HG03135 (cell line): Measurements from ENCODE around the gene CFAP77.

ENCODE experiments used
- ATAC-seq: cut with Tn5 transposase; IDR thresholded peaks from one replicate; pipeline ENCODE4 v1.9.1; 2021; ENCODE audit warnings: mild to moderate bottlenecking, moderate library complexity; ENCODE audit not compliant: unreplicated experiment

The CFAP77 gene

GRCh38 chr9:132513416-132513815, 103.4 kb downstream of the CFAP77 start:
- no peak for ATAC-seq

GRCh38 chr9:132514011-132514744, 104.2 kb downstream of the CFAP77 start:
- ATAC-seq: no peak

GRCh38 chr9:132514821-132515220, 104.8 kb downstream of the CFAP77 start:
- no peak for ATAC-seq

GRCh38 chr9:132516301-132516700, 106.3 kb downstream of the CFAP77 start:
- no peak for ATAC-seq

- ATAC-seq: no peak
Observed at GRCh38 chr9:132516911-132517310, 106.9 kb downstream of the CFAP77 start.

GRCh38 chr9:132517815-132518550, 108.0 kb downstream of the CFAP77 start:
- no peak for ATAC-seq

- no peak for ATAC-seq
Observed at GRCh38 chr9:132518626-132519025, 108.6 kb downstream of the CFAP77 start.

- no peak for ATAC-seq
Observed at GRCh38 chr9:132519033-132519432, 109.0 kb downstream of the CFAP77 start.

- ATAC-seq: no peak
Observed at GRCh38 chr9:132520612-132521011, 110.6 kb downstream of the CFAP77 start.

- no peak for ATAC-seq
Observed at GRCh38 chr9:132525308-132526023, 115.5 kb downstream of the CFAP77 start.

- no peak for ATAC-seq
Observed at GRCh38 chr9:132531195-132531594, 121.2 kb downstream of the CFAP77 start.

- no peak for ATAC-seq
Observed at GRCh38 chr9:132531710-132532570, 121.9 kb downstream of the CFAP77 start.

GRCh38 chr9:132534832-132535231, 124.8 kb downstream of the CFAP77 start:
- no peak for ATAC-seq

GRCh38 chr9:132536124-132536523, 126.1 kb downstream of the CFAP77 start:
- ATAC-seq: no peak

- ATAC-seq: no peak
Observed at GRCh38 chr9:132537352-132537751, 127.3 kb downstream of the CFAP77 start.

- ATAC-seq: no peak
Observed at GRCh38 chr9:132538071-132538470, 128.1 kb downstream of the CFAP77 start.

- no peak for ATAC-seq
Observed at GRCh38 chr9:132539096-132539495, 129.1 kb downstream of the CFAP77 start.

GRCh38 chr9:132541051-132541450, 131.0 kb downstream of the CFAP77 start:
- no peak for ATAC-seq

GRCh38 chr9:132541870-132542830, 132.1 kb downstream of the CFAP77 start:
- ATAC-seq: no peak

- no peak for ATAC-seq
Observed at GRCh38 chr9:132543251-132543650, 133.2 kb downstream of the CFAP77 start.
